BLaER1 treated with 17β-estradiol and CSF1 and Interleukin-3, amounts not matched to agents 10 nM and 100 nM (cell line): Measurements from ENCODE around the gene CSF3R.
"Not testable (repeated sequence)": the region's sequence is repeated elsewhere in the genome, so short reads cannot be mapped to it uniquely, and the experiment has no call there.

Experiments
- H3K27ac ChIP-seq, 11 experiments: shearing (Covaris generic); formaldehyde crosslinking; 2 replicates each; pipeline ENCODE4 v1.8.1; 2022
- H3K27me3 ChIP-seq, 11 experiments: shearing (Covaris generic); formaldehyde crosslinking; 2 replicates each; pipeline ENCODE4 v1.8.1; 2022
- H3K36me3 ChIP-seq, 11 experiments: shearing (Covaris generic); formaldehyde crosslinking; 2 replicates each; pipeline ENCODE4 v1.8.1; 2022
- H3K4me1 ChIP-seq, 10 experiments: shearing (Covaris generic); formaldehyde crosslinking; 2 replicates each; pipeline ENCODE4 v1.8.1; 2022
- H3K4me2 ChIP-seq, 11 experiments: shearing (Covaris generic); formaldehyde crosslinking; 2 replicates each; pipeline ENCODE4 v1.8.1; 2022
- H3K4me3 ChIP-seq, 10 experiments: shearing (Covaris generic); formaldehyde crosslinking; 2 replicates each; pipeline ENCODE4 v1.8.1; 2022
- H3K9ac ChIP-seq, 11 experiments: shearing (Covaris generic); formaldehyde crosslinking; 2 replicates each; pipeline ENCODE4 v1.8.1; 2022
- H3K9me3 ChIP-seq, 11 experiments: shearing (Covaris generic); formaldehyde crosslinking; replicated peaks in 1 of 11; 2 replicates each; pipeline ENCODE4 v1.8.1; 2022
- H4K20me1 ChIP-seq, 11 experiments: shearing (Covaris generic); formaldehyde crosslinking; 2 replicates each; pipeline ENCODE4 v1.8.1; 2022
- Cebpa-rat ChIP-seq, 11 experiments: shearing (Covaris generic); IDR thresholded peaks; 2 replicates each; pipeline ENCODE4 v1.8.1; 2022

The CSF3R gene

DNA sequence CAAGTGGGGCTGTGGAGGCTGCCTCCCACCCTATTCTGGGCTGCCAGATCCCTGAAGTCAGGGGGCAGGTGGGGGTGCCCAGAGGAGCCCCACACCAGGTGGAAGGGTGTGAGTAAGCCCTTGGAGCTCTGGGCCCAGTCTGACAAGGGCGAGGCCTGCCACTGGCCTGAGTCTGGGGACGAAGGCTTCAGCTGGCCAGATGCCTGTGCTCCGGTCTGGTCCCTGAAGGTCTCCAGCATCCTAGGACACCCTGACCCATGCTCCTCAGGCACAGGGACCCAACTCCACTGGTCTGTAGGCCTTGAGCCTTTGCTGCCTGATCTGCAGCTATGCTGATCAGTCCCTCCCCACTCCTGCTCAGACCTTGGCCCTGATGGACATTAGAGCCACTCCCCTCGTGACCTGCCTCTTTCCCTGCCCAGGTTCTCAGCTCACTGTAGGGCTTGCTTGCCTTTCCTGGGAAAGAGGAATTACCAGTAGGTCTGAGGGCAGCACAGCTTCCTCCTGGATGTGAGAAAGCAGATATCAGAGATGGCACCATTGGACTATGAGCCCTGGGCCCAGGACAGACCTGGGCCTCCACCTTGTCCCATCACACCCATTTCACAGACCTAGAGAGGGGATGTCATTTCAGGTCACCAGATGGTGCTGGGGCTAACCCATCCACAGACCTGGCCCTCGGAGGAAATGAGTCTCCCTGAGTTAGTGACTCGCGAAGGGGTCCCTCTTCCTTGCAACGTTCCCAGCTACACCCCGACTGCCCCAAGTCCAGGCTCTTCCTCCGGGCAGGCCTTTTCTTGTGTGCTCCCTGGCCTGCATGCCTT is 32.8 kb upstream of the CSF3R start:
- H3K4me1 ChIP-seq: peaks cover 0 to 14% (median 10%) of the 10 kb centered on the region in 10 experiments; a peak in 13 of 20 replicates
- no peaks in the 10 kb centered on the region for H3K9me3 ChIP-seq
- H3K4me3 ChIP-seq: no peak overlapping the region
- H3K36me3 ChIP-seq: no peaks in the 10 kb centered on the region
- H4K20me1 ChIP-seq: peaks cover 0 to 13% (median 0%) of the 10 kb centered on the region in 11 experiments; a peak in 1 of 22 replicates
- H3K9ac ChIP-seq: peak overlapping the region in 4 of 11 experiments; percentile 15 to 45 (median 26); a peak in 3 of 22 replicates
- H3K27me3 ChIP-seq: no peaks in the 10 kb centered on the region
- H3K4me2 ChIP-seq: peak overlapping the region in 1 of 11 experiments; percentile 5; a peak in 1 of 22 replicates
- H3K27ac ChIP-seq: no peak overlapping the region
- no peak for TF ChIP-seq Cebpa-rat (IDR thresholded peaks at IDR 0.05)

DNA sequence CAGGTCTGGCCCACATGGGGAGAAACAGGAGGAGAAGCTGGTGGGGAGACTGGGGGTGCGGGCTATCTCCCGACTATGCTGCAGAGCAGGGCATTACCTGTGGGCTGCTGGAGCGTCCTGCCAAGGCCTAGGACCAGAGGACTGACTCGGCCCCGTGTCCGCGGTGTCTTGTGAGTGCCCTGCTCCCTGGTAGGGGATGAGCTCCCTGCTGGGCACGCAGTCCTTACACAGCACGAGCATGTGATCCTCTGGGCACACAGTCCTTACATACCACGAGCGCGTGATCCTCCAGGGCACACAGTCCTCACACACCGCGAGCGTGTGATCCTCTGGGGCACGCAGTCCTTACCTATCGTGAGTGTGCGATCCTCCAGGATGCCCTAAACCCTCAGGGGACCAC is 31.8 kb upstream of the CSF3R start:
- Histone ChIP-seq H3K4me3 (no peak overlapping the region), H3K9me3 (no peaks in the 10 kb centered on the region), H4K20me1 (peaks cover 0 to 13% (median 0%) of the 10 kb centered on the region in 11 experiments; a peak in 1 of 22 replicates), H3K27me3 (no peaks in the 10 kb centered on the region), H3K4me2 (no peak overlapping the region), H3K4me1 (peaks cover 0 to 14% (median 10%) of the 10 kb centered on the region in 10 experiments; a peak in 13 of 20 replicates), H3K27ac (no peak overlapping the region), H3K9ac (no peak overlapping the region; a peak in 1 of 22 replicates), H3K36me3 (no peaks in the 10 kb centered on the region)
- no peak for TF ChIP-seq Cebpa-rat (IDR thresholded peaks at IDR 0.05)

DNA sequence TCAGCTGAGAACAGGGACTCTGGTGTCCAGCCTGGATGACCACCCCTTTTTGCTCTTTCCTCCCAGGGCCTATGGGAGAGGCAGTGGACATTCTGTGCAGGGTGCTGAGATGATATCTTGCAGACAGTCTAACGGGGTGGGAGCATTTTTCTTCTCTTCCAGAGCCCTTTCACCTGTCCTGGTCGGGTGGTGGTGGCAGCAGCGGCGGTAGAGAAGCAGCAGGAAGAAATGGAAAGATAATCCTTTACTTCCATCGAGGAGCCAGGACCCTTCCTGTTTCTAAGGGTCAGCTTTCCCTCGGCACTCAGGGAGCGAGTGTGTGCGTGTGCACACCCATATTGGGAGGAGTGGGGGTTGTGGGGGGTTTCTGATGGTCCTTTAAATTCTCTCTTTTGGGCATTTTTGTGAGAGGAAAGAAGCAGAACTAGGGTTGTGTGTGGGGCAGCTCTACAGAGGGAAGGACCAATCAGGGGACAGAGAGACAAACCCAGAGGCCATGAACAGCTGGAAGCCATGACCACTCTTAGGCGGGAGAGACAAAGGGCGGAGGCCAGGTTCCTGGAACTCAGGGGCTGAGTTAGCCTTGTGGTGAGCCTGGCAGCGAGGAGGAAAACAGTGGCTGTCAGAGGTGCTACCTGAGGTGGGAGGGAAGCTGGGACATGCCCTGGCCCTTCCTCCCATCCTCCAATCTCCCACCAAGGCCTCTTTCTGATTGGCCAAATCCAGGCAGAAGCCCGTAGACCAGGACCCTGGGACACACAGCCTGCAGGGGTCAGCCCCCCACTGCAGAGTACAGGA is 31.2 kb upstream of the CSF3R start:
- Histone ChIP-seq H3K4me2 (no peak overlapping the region), H4K20me1 (peaks cover 0 to 13% (median 0%) of the 10 kb centered on the region in 11 experiments; a peak in 1 of 22 replicates), H3K4me3 (no peak overlapping the region), H3K9ac (no peak overlapping the region; a peak in 1 of 22 replicates), H3K36me3 (no peaks in the 10 kb centered on the region), H3K27me3 (no peaks in the 10 kb centered on the region), H3K4me1 (peaks cover 0 to 14% (median 10%) of the 10 kb centered on the region in 10 experiments; a peak in 13 of 20 replicates), H3K9me3 (no peaks in the 10 kb centered on the region), H3K27ac (no peak overlapping the region)
- TF ChIP-seq Cebpa-rat (IDR thresholded peaks at IDR 0.05): no peak

DNA sequence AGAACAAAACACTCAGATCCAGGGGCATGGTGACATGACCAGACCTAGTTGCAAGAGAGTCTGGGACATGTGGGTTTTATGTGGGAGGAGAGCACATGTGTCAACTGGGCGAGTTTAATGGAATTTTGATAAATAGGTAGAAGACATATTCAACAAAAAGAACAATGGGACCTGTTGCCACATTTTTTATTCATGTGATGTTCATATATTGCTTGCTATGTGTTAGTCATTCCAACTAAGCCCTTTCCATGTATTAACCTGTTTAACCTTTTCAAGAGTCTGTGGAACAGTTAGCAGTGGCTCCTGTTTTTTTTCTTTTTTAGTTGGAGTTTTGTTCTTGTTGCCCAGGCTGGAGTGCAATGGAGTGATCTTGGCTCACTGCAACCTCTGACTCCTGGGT is 30.1 kb upstream of the CSF3R start:
- no peak overlapping the region for H3K4me2 ChIP-seq
- no peaks in the 10 kb centered on the region for H3K36me3 ChIP-seq
- H3K4me1 ChIP-seq: peaks cover 0 to 14% (median 10%) of the 10 kb centered on the region in 10 experiments; a peak in 13 of 20 replicates
- H3K9ac ChIP-seq: no peak overlapping the region
- H4K20me1 ChIP-seq: peaks cover 0 to 13% (median 0%) of the 10 kb centered on the region in 11 experiments; a peak in 1 of 22 replicates
- H3K4me3 ChIP-seq: no peak overlapping the region
- H3K27ac ChIP-seq: no peak overlapping the region
- TF ChIP-seq Cebpa-rat (IDR thresholded peaks at IDR 0.05): no peak
- no peaks in the 10 kb centered on the region for H3K9me3 ChIP-seq
- no peaks in the 10 kb centered on the region for H3K27me3 ChIP-seq

DNA sequence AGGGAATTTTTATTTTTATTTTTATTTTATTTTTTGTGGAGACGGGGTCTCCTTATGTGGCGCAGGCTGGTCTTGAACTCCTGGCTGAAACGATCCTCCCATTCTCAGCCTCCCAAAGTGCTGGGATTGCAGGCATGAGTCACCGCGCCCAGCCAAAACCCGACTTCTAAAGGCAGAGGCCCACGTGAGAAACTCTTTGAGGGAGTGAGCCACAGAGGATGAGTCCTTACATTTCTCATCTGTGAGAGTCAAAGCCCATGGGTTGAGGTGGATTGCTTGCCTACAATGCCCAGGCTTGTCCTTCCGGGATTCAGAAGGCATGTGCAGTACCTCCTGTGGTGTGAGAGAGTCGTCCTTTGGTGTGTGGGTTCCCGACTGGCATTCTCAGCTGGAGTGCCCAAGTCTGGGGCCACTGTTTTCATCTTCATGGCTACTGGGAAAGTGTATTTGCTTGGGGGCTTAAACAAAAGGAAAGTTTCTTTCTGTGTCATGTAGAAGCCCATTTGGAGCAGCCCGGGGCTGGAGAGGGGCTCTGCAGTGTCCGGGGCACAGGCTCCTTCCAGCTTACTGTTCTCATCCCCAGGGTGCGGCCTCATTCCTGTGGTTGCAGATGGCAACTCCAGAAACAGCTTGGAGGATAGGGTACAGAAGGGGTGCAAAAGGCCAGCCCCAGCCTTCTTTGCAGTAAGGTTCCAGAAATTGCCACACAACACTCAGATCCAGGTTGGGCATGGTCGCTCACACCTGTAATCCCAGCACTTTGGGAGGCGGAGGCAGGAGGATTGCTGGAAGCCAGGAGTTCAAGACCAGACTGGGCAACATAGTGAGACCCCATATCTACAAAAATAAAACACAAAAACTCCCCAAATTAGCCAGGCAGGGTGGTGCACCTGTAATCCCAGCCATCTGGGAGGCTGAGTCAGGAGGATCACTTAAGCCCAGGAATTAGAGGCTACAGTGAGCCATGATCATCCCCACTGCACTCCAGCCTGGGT is 29.4 kb upstream of the CSF3R start:
- no peak overlapping the region for H3K27ac ChIP-seq
- peaks cover 0 to 10% (median 7%) of the 10 kb centered on the region in 10 experiments; a peak in 13 of 20 replicates for H3K4me1 ChIP-seq
- H3K36me3 ChIP-seq: no peaks in the 10 kb centered on the region
- no peaks in the 10 kb centered on the region for H3K9me3 ChIP-seq
- no peak overlapping the region for H3K4me3 ChIP-seq
- TF ChIP-seq Cebpa-rat (IDR thresholded peaks at IDR 0.05): no peak
- H3K27me3 ChIP-seq: no peaks in the 10 kb centered on the region
- H3K9ac ChIP-seq: no peak overlapping the region
- no peak overlapping the region for H3K4me2 ChIP-seq
- H4K20me1 ChIP-seq: peaks cover 0 to 9% (median 0%) of the 10 kb centered on the region in 11 experiments; a peak in 1 of 22 replicates

DNA sequence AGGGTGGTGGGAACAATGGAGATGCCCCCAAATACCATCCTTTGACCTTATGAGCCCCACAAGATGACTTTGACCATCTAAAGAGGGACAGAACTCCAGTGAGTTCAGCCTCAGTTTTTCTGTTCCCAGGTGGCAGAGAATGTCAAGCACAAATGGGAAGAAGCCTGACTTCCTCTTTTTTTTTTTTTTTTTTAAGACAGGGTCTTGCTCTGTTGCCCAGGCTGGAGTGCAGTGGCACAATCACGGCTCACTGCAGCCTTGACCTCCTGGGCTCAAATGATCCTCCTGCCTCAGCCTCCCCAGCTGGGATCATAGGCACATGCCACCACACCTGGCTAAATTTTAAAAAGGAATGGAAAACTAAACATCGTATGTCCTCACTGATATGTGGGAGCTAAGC is 28.5 kb upstream of the CSF3R start:
- not testable (repeated sequence) for H3K4me1 ChIP-seq

DNA sequence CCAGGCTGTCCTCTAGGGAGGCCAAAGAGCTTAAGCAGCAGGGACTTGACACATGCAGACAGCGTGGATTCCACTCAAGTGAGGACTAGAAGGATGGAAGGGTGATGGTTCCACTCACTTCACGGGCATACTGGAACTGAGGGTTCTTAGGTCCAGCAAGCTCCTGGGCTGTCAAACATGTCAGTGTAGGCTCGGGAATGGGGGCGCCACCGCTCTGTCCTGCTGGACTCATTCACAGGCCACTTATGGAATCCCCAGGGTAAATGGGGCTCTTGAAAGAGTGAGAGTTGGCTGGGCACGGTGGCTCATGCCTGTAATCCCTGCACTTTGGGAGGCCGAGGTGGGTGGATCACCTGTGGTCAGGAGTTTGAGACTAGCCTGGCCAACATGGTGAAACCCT is 27.7 kb upstream of the CSF3R start:
- no peaks in the 10 kb centered on the region for H3K27me3 ChIP-seq
- TF ChIP-seq Cebpa-rat (IDR thresholded peaks at IDR 0.05): no peak
- 0 out of 20 replicates have a peak, but pooled peaks cover 0 to 3% (median 0%) of the 10 kb centered on the region in 10 experiments for H3K4me1 ChIP-seq
- no peak overlapping the region for H3K4me3 ChIP-seq
- H3K9ac ChIP-seq: no peak overlapping the region
- no peak overlapping the region for H3K4me2 ChIP-seq
- 0 out of 22 replicates have a peak, but pooled peaks cover 0 to 5% (median 0%) of the 10 kb centered on the region in 11 experiments for H4K20me1 ChIP-seq
- H3K9me3 ChIP-seq: 0 out of 22 replicates have a peak, but pooled peaks cover 0 to 9% (median 0%) of the 10 kb centered on the region in 11 experiments
- H3K27ac ChIP-seq: no peak overlapping the region
- no peaks in the 10 kb centered on the region for H3K36me3 ChIP-seq

More for the DNA sequence above, 28.5 kb upstream of the CSF3R start:
- H3K27me3 ChIP-seq, H3K4me3 ChIP-seq, H4K20me1 ChIP-seq, H3K4me2 ChIP-seq, H3K27ac ChIP-seq, H3K9ac ChIP-seq, H3K36me3 ChIP-seq, H3K9me3 ChIP-seq: not testable (repeated sequence)

DNA sequence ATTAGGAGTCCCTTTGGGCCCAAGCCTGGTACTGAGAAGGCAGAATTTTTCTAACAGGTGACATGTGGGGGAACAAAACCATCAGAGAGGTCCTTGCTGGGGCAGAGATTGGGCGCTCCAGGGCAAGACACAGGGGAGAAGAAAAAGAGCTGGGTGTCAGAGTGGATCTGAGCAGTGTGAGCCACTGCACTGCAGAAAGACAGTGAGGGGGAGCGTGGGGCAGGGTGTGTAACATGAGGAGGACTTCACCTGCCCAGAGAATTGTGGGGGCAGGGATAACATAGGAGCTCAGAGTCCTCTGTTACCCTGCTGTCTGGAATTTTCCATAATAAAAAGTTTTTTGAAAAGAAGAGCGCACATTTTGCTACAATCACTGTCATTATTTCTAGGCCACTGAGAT is 25.5 kb upstream of the CSF3R start:
- no peaks in the 10 kb centered on the region for H3K27me3 ChIP-seq
- H3K4me3 ChIP-seq: no peak overlapping the region
- H3K9ac ChIP-seq: no peak overlapping the region
- H4K20me1 ChIP-seq: no peaks in the 10 kb centered on the region
- no peak for TF ChIP-seq Cebpa-rat (IDR thresholded peaks at IDR 0.05)
- H3K27ac ChIP-seq: no peak overlapping the region
- 0 out of 22 replicates have a peak, but pooled peaks cover 0 to 9% (median 0%) of the 10 kb centered on the region in 11 experiments for H3K9me3 ChIP-seq
- H3K4me2 ChIP-seq: no peak overlapping the region
- 0 out of 20 replicates have a peak, but pooled peaks cover 0 to 3% (median 0%) of the 10 kb centered on the region in 10 experiments for H3K4me1 ChIP-seq
- H3K36me3 ChIP-seq: no peaks in the 10 kb centered on the region
